NCI-H2171 treated with DMSO at 0.1 percent for 48 hours (cell line): ENCODE data around the gene IL1RL1.
"Not testable (repeated sequence)": the region's sequence is repeated elsewhere in the genome, so short reads cannot be mapped to it uniquely, and the experiment has no call there.

Experiments
- DNase-seq: peaks from one replicate; lab custom pipeline; 2025; lab: John Stamatoyannopoulos, UW

IL1RL1 gene

DNA sequence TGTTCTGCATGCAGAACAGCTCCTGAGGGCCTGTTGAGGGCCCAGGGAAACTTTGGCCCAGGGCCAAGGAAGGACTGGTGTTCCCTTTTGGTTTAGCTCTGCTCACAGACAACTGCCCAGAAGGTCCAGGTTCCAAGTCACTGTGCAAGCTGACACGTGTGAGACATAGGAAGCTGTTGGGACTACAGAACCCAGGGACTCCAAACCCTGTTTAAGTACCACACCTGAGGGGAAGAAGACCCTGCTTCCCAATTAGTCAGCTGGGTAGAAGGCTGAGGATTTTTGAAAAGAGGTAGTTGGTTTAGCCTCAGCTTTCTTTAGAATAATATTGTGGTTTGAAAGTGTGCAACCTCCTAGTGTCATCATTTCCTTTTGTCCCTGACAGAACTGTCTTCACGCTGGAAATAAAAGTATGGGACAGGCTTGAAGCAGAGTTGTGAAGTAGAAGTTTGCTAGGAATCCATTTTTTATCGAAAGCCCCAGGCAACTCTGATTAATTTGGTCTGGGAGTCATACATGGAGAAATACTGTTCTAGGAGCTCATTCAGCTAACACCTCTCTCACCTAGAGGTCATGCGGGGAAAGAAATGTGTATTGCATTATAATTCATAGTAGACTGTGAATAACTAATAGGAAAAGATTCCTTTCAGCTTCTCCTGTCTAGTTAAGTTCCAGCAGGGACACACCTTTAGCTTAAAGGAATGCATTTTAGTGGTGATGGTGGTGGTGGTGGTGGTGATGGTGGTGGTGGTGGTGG is 19.9 kb upstream of the IL1RL1 start:
- no peak for DNase-seq

DNA sequence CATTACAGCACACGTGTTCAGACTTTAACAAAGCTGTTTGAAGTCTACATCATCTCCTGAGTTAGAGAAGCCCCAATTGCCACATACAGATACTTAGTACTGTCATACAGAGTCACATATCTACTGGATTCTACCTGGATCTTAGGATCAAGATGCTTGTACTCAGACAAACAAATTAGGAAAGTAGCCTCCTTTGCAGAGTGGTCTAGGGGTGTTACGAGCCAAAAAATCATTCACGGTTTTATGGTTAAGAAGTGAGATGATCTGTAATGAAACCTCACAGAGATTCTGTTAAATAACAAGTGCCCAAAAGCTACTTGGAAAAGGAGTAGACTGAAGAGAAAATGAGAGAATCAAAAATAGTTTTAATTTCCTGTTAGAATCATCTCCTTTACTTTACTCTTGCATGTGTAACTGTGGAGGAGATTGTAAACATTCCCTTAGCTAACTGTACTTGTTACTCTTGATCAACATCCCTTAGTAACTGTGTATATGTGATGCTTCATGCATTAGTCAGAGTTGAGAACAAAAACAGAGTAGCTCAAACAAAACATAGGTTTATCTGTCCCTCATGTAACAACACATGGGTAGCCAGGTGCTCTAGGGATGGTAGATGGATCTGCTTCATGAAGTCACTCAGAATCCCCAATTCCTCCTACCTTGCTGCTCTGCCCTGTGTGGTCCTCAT is 16.4 kb upstream of the IL1RL1 start:
- DNase-seq, result no peak

DNA sequence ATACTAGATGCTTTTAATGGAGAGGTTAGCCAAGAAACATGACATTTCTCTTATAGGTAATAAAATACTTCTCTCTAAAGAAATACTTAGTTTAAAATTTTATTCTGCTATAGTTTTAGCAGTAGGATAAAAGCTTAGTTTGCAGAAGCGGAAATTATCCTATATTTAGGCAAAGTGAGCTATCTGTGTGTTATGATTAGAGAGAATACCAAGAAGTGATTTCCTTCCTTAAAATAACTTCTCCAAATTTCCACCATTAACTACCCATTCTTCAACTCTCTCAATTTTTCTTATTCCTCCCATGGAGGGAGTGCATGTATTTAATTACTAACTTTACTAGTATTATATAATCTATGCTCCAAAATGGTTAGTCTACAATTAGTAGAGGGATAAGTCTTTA is 15.8 kb upstream of the IL1RL1 start:
- no peak for DNase-seq

DNA sequence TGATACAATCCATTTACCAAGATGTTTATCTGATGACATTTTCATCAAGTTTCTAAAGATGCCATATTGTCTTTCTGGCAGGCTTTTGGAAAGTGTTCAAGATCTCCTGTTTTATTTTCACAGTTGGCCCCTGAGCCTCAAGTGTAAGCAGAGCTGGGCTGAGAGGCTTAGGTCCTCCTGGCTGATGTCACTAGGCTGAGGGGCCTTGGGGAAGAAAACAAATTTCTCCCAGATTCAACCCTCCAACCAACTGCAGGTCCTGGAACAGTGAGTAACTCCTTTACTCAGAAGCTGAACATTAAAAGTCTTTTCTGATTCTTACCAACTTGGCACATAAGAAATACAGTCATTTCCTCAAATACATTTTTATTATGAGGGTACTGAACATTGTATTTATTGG is 14.9 kb upstream of the IL1RL1 start:
- DNase-seq, result no peak

- DNase-seq, result no peak
These were observed 13.5 kb upstream of the IL1RL1 start for GRCh38 chr2:102297891-102298290.

DNA sequence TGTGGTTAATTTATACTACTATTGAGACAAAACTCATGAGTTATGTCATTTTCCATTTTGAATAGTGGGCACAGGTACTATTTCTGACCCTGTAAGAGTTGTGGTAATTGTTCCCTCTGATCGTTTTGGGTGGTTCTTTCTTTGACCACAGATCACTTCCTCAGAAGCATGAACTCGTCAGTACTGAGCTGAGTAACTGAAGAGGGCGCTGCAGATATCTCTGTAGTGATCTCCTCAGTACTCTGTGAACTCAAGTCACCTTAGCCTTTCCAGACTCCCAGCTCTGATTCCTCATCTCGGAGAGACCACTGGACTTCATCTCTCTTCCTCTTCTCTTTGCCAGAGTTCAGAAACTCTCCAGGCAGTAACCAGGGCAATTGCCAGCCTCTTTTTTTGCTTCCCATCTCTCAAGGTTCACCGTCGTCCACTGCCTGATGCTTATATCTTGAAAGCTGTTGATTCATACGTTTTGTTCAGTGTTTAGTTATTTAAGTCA is 9.4 kb upstream of the IL1RL1 start:
- DNase-seq, result no peak

DNA sequence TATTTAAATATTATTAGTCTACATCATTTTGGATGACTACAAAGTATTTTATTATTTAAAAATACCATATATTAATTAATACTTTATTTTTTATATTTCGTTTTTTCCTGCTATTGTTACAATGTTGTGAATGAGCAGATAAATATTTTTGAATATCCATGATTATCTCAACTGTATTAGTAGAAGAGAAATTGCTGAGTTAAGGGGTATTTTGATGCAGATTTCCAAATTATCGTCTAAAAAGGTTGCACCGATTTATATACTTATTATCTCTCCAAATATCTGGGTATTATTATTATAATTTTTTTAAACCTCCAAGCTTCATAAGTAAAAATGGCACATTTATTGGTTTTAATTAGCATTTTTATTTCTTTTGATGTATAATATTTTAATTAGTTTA is 8.9 kb upstream of the IL1RL1 start:
- DNase-seq, result no peak

DNA sequence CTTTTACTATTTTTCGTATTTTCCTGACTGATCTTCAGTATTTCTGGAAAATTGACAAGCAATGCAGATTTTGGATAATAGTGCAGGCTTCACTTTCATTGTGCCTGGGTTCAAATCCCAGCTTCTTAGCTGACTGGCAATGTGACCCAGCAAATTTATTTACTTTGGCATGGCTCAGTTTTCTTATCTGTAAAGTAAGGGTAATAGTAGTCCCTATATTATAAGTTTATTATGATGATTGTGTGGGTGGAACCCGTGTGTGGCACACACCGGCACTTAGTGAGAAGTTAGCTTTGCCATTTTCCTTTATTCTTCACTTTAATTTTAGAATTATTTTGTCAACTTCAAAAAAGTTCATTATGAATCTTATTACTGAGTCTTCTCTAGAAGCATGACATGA is 7.8 kb upstream of the IL1RL1 start:
- DNase-seq, result no peak

DNA sequence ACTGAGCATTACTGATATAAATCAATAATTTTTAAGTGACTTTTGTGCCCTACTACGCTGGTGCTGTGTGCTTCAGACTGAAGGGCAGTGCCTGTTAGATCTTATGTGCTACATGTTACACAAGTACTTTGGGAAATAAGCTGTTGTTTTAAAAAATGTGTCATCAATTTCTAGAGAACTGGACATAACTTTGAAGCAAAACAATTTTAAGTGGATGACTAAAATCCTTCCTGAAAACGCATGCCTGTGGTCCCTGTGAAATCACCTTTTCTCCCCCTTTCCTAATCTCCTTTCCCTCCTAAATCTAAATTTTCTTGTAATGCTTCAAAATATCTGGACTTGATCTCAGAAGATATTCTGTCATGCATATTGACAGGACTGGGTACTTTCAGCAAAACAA is 7.1 kb upstream of the IL1RL1 start:
- DNase-seq, result no peak

GRCh38 chr2:102304711-102305611 is 6.4 kb upstream of the IL1RL1 start:
- no peak for DNase-seq

- DNase-seq, result no peak
These were observed 5.2 kb upstream of the IL1RL1 start for GRCh38 chr2:102306125-102306524.

DNA sequence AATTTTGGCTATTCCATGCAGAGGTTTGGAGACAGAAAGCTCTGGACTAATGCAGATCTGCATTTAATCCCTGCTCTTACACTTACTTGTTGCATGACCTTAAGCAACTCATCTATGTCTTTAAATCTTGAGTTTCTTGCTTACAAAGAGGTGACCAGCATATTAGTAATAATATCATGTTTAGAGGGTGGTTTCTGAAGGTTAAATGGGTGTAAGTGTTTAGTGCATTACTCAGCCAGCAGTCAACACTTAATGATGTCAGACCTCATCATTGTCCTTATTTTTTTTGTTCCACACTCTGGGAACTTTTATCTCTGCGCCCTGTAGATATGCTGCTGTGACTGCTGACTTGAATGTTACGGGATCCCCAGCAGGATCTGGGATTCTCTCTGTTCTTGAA is 1.7 kb downstream of the IL1RL1 start:
- no peak for DNase-seq

DNA sequence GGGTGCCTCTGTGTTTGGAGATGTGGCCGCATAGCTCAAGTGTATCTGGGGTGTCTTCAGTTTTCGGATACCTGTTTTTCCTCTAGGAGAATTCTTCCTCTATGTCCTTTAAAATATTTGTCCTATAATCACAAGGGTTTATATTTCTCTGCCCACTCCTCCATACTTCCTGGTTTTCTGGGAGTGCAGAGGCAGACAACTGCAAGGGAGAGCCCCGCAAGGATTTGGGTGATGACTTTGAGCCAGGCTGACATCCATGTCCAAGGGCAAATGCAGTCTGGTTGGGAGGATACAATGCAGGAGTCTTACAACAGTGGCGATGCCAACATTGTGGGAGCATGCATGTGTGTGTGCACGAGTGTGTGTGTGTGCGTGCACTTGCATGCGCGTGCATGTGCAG is 2.1 kb downstream of the IL1RL1 start:
- no peak for DNase-seq

DNA sequence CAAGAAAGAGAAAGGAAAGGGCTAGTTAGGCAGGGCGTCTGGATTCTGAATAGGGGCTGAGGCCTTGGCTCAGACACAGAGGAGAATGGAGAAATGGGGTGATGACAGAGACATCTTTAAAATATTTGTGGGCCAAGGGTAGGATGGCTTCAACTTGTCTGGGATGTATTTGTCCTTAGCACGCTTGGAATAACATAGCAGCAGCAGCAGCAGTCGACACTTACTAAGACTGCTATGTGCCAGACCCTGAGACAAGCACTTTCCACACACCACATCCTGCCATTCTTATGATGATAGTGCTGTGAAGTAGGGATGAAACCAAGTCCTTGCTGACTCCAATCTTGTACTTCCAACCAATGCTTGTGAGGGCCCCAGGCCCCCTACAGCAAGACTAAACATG is 2.6 kb downstream of the IL1RL1 start:
- DNase-seq, result no peak

DNA sequence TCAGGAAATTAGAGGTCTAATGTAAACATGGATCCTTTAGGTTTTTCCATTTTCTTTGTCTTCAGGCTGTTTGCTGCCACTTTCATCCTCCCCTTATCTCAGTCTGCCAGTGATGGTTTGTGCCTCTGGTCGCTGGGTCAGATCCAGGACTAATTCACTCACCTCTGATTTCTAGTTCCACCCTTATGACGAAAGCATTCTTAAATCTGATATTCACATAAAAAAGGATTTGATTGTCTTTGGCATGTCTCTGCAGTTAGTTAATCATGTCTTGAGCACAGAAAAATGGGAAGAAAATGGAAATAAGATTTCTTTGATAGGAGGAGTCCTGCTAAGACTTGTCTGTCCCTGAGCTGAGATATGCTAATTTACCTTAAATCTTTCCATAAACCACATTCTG is 4.6 kb downstream of the IL1RL1 start:
- no peak for DNase-seq

DNA sequence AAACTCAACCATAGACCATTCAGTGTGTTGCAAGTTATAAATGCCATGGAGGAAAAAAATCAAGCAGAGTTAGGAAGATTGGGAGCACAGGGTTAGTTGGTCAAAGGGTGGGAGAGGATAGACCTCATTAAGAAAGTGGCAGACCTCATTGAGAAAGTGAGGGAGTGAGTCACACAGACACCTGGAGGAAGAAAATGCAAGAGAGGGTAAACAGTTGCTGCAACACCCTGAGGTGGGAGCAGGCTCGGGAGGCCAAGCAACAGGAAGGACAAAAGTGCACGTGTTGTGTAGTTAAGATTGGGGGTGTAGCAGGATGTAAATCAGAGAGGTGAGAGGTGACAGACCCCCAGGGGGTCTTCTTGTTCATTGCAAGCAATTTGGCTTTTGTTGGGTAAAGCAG is 6.4 kb downstream of the IL1RL1 start:
- DNase-seq, result no peak

DNA sequence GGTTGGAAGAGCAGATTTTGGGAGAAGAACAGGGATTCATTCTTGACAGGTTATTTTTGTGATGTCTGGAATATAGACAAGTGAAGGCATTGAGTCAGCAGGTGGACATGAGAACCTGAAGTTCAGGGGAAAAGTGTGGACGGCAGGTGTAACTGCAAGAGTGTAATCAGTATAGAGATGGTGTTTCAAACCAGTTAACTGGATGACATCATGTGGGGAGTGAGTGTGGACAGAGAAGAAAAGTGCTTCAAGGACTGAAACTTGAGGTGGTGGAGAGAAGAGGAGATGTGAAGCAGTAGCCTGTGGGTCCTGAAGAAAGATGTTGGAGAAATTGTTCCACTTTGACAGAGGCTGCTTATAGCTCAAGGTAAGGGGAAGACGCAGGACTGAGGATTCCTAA is 7.1 kb downstream of the IL1RL1 start:
- no peak for DNase-seq

DNA sequence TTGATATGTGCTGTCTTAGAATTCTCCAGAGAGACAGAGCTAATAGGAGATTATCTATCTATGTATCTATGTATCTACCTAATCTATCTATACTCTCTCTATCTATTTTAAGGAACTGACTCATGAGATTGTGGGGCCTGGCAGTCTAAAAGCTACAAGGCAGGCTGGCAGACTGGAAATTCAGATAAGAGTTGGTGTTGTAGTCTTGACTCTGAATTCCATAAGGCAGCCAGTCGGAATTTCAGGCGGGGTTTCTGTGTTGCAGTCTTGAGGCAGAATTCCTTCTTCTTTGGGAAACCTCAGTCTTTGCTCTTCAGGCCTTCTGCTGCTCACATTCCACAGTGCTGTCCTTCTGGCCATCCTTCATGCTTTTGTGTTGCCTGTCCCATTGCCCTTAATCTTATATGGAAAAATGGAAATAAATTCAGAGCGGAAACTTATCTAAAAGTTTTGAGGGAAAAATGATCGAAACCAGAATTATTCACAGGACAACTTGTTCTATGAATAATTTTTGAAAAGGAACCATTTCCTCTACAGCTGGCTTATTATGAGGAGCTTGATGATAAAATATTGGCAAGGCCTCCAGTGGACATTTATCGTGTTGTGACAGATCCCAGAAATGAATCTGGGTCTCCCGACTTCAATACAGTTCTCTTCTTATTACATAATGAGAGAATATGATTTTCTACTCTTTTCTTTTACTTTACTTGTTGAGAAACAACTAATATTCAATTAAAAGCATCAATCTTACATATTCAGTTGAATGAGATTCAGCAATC is 10.8 kb downstream of the IL1RL1 start:
- DNase-seq, result no peak

- not testable (repeated sequence) for DNase-seq
These were observed 13.6 kb downstream of the IL1RL1 start for GRCh38 chr2:102324914-102325313.

- no peak for DNase-seq
These were observed 20.1 kb downstream of the IL1RL1 start for GRCh38 chr2:102331311-102331980.

DNA sequence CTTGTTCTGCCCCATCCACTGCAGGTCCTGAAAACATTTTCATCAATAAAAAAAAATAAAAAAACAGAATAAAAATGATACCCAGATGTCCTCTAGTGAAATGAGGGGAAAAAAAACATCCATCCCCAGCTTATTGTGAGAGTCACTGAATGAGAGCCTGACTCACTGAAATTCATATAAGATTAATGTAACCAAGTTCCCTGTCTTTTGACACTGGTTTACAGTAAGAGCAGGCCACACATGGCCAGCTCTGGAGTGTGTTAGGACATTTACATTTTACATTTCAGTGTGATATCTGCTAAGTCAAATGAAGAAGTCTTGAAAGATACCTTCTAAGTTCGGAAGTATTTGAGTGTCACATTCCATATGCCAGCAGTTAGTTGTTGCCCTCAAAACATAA is 23.1 kb downstream of the IL1RL1 start:
- no peak for DNase-seq
